ENCODE results near the gene COPS7A. TPM values are rescaled to one million over a fixed set of nuclear protein-coding genes. Genes with fewer than 3 reads are reported as not detected.

The COPS7A gene
- total and polyA plus RNA-seq, 8 donors: 14.2 to 39.6 (median 27.0) TPM

GRCh38 chr12:6772331-6772695, 48.5 kb downstream of the COPS7A start, which contains the start of gene LAG3:
Gene LAG3 (plus strand): TSS chr12:6772520. CDS start chr12:6772853, 333 bp downstream.
- DNase-seq (no peak), FAIRE-seq (no peak), ATAC-seq (no peak)
- Histone ChIP-seq H3K4me1 (peaks cover 0 to 9% (median 0%) of the 10 kb centered on the region in 3 donors), H3K36me3 (no peaks in the 10 kb centered on the region), H3K27me3 (no peaks in the 10 kb centered on the region), H3K9me3 (no peaks in the 10 kb centered on the region), H3K27ac (no peak within 1 kb of the TSS), H3K4me3 (no peak within 1 kb of the TSS)
- whole genome bisulfite sequencing, 2 donors: 66 to 70% methylated on average over 12 to 15 of the region's 15 CpGs
- no peak for TF ChIP-seq CTCF (IDR thresholded peaks at IDR 0.05)
- intact Hi-C loops (cut with DNase I): no loop called here

GRCh38 chr12:6772726-6773589, 49.1 kb downstream of the COPS7A start:
- FAIRE-seq (no peak), DNase-seq (no peak), ATAC-seq (no peak)
- Histone ChIP-seq H3K4me3 (peak overlapping the region in 1 of 4 donors; percentile 10), H3K9me3 (no peaks in the 10 kb centered on the region), H3K27ac (no peak overlapping the region), H3K27me3 (no peaks in the 10 kb centered on the region), H3K36me3 (no peaks in the 10 kb centered on the region), H3K4me1 (peaks cover 0 to 9% (median 0%) of the 10 kb centered on the region in 3 donors)
- WGBS, 2 donors: 74 to 75% methylated on average over 21 of the region's 21 CpGs
- TF ChIP-seq CTCF (IDR thresholded peaks at IDR 0.05): no peak
- intact Hi-C loops (cut with DNase I): no loop called here

GRCh38 chr12:6773590-6774351, 49.9 kb downstream of the COPS7A start:
- no peaks in the 10 kb centered on the region for H3K36me3 ChIP-seq
- DNase-seq (no peak), ATAC-seq (no peak), FAIRE-seq (no peak)
- WGBS, 2 donors: 50 to 55% methylated on average over 59 to 60 of the region's 60 CpGs
- H3K4me3 ChIP-seq: peak overlapping the region in 1 of 4 donors; percentile 10
- no peak overlapping the region for H3K27ac ChIP-seq
- H3K27me3 ChIP-seq: no peaks in the 10 kb centered on the region
- TF ChIP-seq CTCF (IDR thresholded peaks at IDR 0.05): no peak
- H3K4me1 ChIP-seq: peaks cover 0 to 6% (median 0%) of the 10 kb centered on the region in 3 donors
- no peaks in the 10 kb centered on the region for H3K9me3 ChIP-seq
- intact Hi-C loops (cut with DNase I): no loop called here

- intact Hi-C loops (cut with DNase I): no loop called here
- DNase-seq: no peak
- H3K9me3 ChIP-seq: no peaks in the 10 kb centered on the region
Observed at GRCh38 chr12:6774499-6775062, 50.7 kb downstream of the COPS7A start.

More at GRCh38 chr12:6774499-6775062, 50.7 kb downstream of the COPS7A start:
- FAIRE-seq (no peak), ATAC-seq (no peak)
- H3K27me3 ChIP-seq: no peaks in the 10 kb centered on the region
- no peaks in the 10 kb centered on the region for H3K36me3 ChIP-seq
- 88 to 91% methylated on average over 15 of the region's 15 CpGs for WGBS, 2 donors
- peaks cover 0 to 6% (median 0%) of the 10 kb centered on the region in 3 donors for H3K4me1 ChIP-seq
- TF ChIP-seq CTCF (IDR thresholded peaks at IDR 0.05): no peak
- H3K27ac ChIP-seq: no peak overlapping the region
- no peak overlapping the region for H3K4me3 ChIP-seq
